HepG2 (cell line): ENCODE results near the gene PPP4R2. TPM values are rescaled to one million over a fixed set of nuclear protein-coding genes. Genes with fewer than 3 reads are reported as not detected.
A peak's percentile ranks its signal among the peaks of the same experiment; 100 is the strongest.

Experiments
- ATAC-seq: fragments of 200-7000 bp; cut with Tn5 transposase; 3 replicates; pipeline ENCODE4 v1.9.1; 2020; ENCODE audit warnings: mild to moderate bottlenecking, moderate library complexity
- BruUV-seq: library from RNA; stranded (reverse); fragments of 400-500 nt; replicated peaks from 2 replicates; lab custom pipeline; 2021; lab: Mats Ljungman, UMichigan
- CTCF ChIA-PET: fragments of 300-600 bp; formaldehyde crosslinking; extraction: SDS; loops from one replicate; lab custom pipeline; 2021; ENCODE audit warnings: low total read pairs, inconsistent platforms, low intra/inter-chr PET ratio; lab: Yijun Ruan, JAX
- POLR2A ChIA-PET: fragments of 350-600 bp; sonication (Branson Sonifier 250); formaldehyde crosslinking; loops from one replicate; lab custom pipeline; 2020; ENCODE audit warnings: antibody characterized with exemption, inconsistent platforms; lab: Yijun Ruan, JAX
- DNase-seq: peaks from one replicate; pipeline ENCODE4 v3.0.0-alpha.2; 2015; ENCODE audit warnings: low spot score
- FAIRE-seq: peaks from 3 replicates; lab custom pipeline; 2011; peaks lifted over from hg19 to GRCh38; lab: Jason Lieb, UNC
- H2AFZ ChIP-seq: one replicate; pipeline ENCODE4 v1.6.1; 2011; ENCODE audit warnings: low read length, inconsistent platforms
- H3K27ac ChIP-seq: fragments of 300-600 bp; 3 replicates; pipeline ENCODE4 v1.8.0; 2011; ENCODE audit warnings: mixed run types, mild to moderate bottlenecking, mixed read lengths, low read length, inconsistent platforms; ENCODE audit not compliant: insufficient read depth; ENCODE audit errors: extremely low read length
- H3K27me3 ChIP-seq, 2 experiments: fragments of 200-600 bp in 1 of 2; 2 replicates in 1 of 2; 3 replicates in 1 of 2; pipeline versions ENCODE4 v1.6.0 to v1.8.0; 2011; ENCODE audit warnings: low read length in 2 of 2, mild to moderate bottlenecking in 2 of 2, moderate library complexity in 2 of 2, inconsistent platforms in 1 of 2; ENCODE audit not compliant: insufficient read depth in 2 of 2, control insufficient read depth in 1 of 2
- H3K36me3 ChIP-seq, 2 experiments: fragments of 200-600 bp in 1 of 2; replicated peaks in 1 of 2; 2 replicates in 1 of 2; 3 replicates in 1 of 2; pipeline versions ENCODE4 v1.5.1 to v1.8.0; 2011; ENCODE audit warnings: low read length in 2 of 2, inconsistent platforms in 1 of 2; ENCODE audit not compliant: insufficient read depth in 2 of 2, control insufficient read depth in 1 of 2
- H3K4me1 ChIP-seq: 2 replicates; pipeline ENCODE4 v1.5.1; 2012; ENCODE audit warnings: low read length, inconsistent platforms; ENCODE audit not compliant: insufficient read depth
- H3K4me2 ChIP-seq: 2 replicates; pipeline ENCODE4 v1.6.0; 2011; ENCODE audit warnings: low read depth, low read length, inconsistent platforms
- H3K4me3 ChIP-seq, 3 experiments: fragments of 200-600 bp in 1 of 3; sonication (generic), shearing (Covaris generic) in 1 of 3; replicated peaks in 1 of 3; 2 replicates each; pipeline ENCODE4 v1.5.1; 2011 to 2016; ENCODE audit warnings: low read length in 3 of 3, inconsistent platforms in 2 of 3, low read depth in 2 of 3, mild to moderate bottlenecking in 2 of 3, control low read depth in 1 of 3, mixed read lengths in 1 of 3; ENCODE audit not compliant: insufficient read depth in 1 of 3
- H3K79me2 ChIP-seq: one replicate; pipeline ENCODE4 v1.6.1; 2011; ENCODE audit warnings: low read length, inconsistent platforms; ENCODE audit not compliant: insufficient read depth
- H3K9ac ChIP-seq: 2 replicates; pipeline ENCODE4 v1.6.0; 2011; ENCODE audit warnings: mild to moderate bottlenecking, low read depth, low read length, inconsistent platforms; ENCODE audit not compliant: insufficient read depth
- H3K9me3 ChIP-seq: 2 replicates; pipeline ENCODE4 v1.5.1; 2012; ENCODE audit warnings: mild to moderate bottlenecking, low read length
- H4K20me1 ChIP-seq: 2 replicates; pipeline ENCODE4 v1.6.0; 2011; ENCODE audit warnings: inconsistent platforms, mild to moderate bottlenecking, low read length, moderate library complexity; ENCODE audit not compliant: insufficient read depth
- ZNF253 ChIP-seq: sonication (generic); formaldehyde crosslinking; IDR thresholded peaks from 2 replicates; pipeline ENCODE4 v1.8.0; 2022; ENCODE audit warnings: mild to moderate bottlenecking, missing genetic modification reagents, borderline replicate concordance
- ZNF263 ChIP-seq: sonication (generic); formaldehyde crosslinking; IDR thresholded peaks from 2 replicates; pipeline ENCODE4 v1.4.0; 2020; ENCODE audit warnings: missing genetic modification reagents
- ZNF44 ChIP-seq: sonication (generic); formaldehyde crosslinking; IDR thresholded peaks from 2 replicates; pipeline ENCODE4 v1.5.1; 2020; ENCODE audit warnings: mild to moderate bottlenecking, missing genetic modification reagents
- ZNF607 ChIP-seq: sonication (generic); formaldehyde crosslinking; IDR thresholded peaks from 2 replicates; pipeline ENCODE4 v1.5.1; 2020; ENCODE audit warnings: missing genetic modification reagents, mild to moderate bottlenecking, borderline replicate concordance
- WGBS: methylation state at CpG from one replicate; pipeline ENCODE4 v1.1.6; 2017; ENCODE audit warnings: low lambda C conversion rate; 5-methylcytosine and 5-hydroxymethylcytosine counted together
- in situ Hi-C: cut with HindIII; loops from 2 replicates; pipeline ENCODE4 v1.10.0; 2017; ENCODE audit warnings: low pct_unique_long_range_greater_than_20kb; ENCODE audit not compliant: extremely low pct_ligation_motif_present
- intact Hi-C: fragments of 100-400 bp; cut with micrococcal nuclease; formaldehyde crosslinking; loops from one replicate; pipeline ENCODE4 v1.10.0; 2022; ENCODE audit not compliant: unreplicated experiment
- polyA plus RNA-seq, 8 experiments: library from polyadenylated mRNA; depleted of rRNA in 3 of 8; stranded (reverse) in 7 of 8; unstranded in 1 of 8; fragments of >200 nt; fragmentation: Illumina TruSeq in 4 of 8; extraction: Trizol in 4 of 8; gene quantifications; 2 replicates each; pipeline versions ENCODE4 v1.2.1 to v1.2.3, GENCODE V29; 2011 to 2016; ENCODE audit warnings: low read depth in 4 of 8, missing spikeins in 1 of 8, mixed read lengths in 1 of 8; ENCODE audit not compliant: insufficient read depth in 1 of 8
- total RNA-seq, 5 experiments: library from RNA; depleted of rRNA; stranded (reverse); fragments of >200 nt; fragmentation: Illumina TruSeq; extraction: Trizol; gene quantifications; 2 replicates each; pipeline ENCODE4 v1.2.3, GENCODE V29; 2016; ENCODE audit warnings: low read depth in 1 of 5

Gene PPP4R2
- total and polyA plus RNA-seq, 2 of the 13 experiments (the other 11 are each of a cell fraction or from before 2014, with no cell fraction given), result 22.3 to 161 TPM

DNA sequence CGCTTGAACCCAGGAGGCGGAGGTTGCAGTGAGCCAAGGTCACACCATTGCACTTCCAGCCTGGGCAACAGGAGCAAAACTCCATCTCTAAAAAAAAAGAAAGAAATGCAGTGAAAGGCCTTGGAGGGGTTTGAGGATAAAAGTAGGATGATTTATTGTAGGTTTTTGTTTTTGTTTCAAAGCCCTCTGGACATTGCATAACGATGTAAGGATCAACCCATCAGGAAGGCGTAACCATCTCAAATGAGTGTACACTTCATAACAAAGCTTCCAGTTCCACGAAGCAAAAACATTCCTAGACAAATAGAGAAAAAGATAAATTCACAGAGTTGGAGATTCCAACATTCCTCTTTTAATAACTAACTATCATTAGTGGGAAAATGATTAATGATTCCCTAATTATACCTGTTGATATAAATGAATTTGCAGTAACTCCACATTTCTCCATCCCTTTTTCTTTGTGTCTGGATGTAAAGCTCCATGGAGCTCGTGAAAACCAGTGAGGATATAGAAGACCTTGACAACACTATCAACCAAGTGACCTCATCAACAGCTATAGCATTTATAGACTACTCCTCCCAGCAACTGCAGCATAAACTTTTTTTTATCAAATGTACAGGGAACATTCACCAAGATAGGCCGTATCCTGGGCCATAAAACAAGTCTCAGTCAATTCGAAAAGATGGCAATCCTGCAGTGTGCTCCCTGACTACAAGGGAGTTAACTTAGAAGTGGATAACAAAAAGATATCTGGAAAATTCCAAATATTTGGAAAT lies 48.7 kb upstream of the PPP4R2 start:
- Histone ChIP-seq H3K27ac (no peak overlapping the region), H2AFZ (no peak overlapping the region), H3K36me3 (no peaks in the 10 kb centered on the region)
- TF ChIP-seq ZNF253 (no peak), ZNF44 (CRISPR knock-in tag) (no peak)
- TF ChIP-seq, all 625 proteins: peak for 0
- 90% methylated on average over 8 of the region's 8 CpGs for WGBS
- H3K9ac ChIP-seq, result no peak overlapping the region
- ATAC-seq (no peak), DNase-seq (no peak), FAIRE-seq (no peak)
- H4K20me1 ChIP-seq, result no peaks in the 10 kb centered on the region
- no peaks in the 10 kb centered on the region for H3K27me3 ChIP-seq
- no peaks in the 10 kb centered on the region for H3K79me2 ChIP-seq
- in situ Hi-C loops (loop anchor here (5.0 kb wide), 1 partner anchor 54 kb away; no protein-coding TSS in a partner anchor), intact Hi-C loops (no loop called here)
- no peak overlapping the region for H3K4me3 ChIP-seq
- no TSS peak for BruUV-seq
- H3K4me1 ChIP-seq, result peaks cover 56% of the 10 kb centered on the region
- no peaks in the 10 kb centered on the region for H3K9me3 ChIP-seq
- no peak overlapping the region for H3K4me2 ChIP-seq
- ChIA-PET POLR2A (interaction anchor here (0.6 kb wide), 1 partner anchor 55 kb away, joined by 4 read pairs; no protein-coding TSS in a partner anchor), CTCF (no interaction called here)

DNA sequence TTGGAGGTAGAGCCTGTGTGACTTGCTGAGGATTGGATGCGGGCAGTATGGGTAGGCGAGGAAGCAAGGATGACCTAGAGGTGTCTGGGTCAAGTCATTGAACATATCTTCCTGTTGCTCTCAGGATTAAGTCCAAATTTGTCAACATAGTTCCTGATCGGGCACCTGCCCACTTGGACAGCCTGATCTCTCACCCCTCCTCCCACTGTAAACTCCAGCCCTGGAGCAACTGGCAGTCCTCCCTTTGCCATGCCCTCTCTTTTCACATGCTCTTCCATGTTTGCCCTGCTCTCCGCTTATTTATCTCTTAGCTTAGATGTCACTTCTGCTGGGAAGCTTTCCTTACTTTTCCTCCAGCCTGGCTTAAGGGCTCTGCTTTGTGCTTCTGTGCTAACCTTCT lies 47.6 kb upstream of the PPP4R2 start:
- H3K36me3 ChIP-seq, result no peaks in the 10 kb centered on the region
- in situ Hi-C loops, result loop anchor here (5.0 kb wide), 1 partner anchor 53 kb away; no protein-coding TSS in a partner anchor
- no peak for ATAC-seq
- H3K4me1 ChIP-seq, result peaks cover 67% of the 10 kb centered on the region
- WGBS, result 71% methylated on average over 4 of the region's 4 CpGs
- no peaks in the 10 kb centered on the region for H4K20me1 ChIP-seq
- no TSS peak for BruUV-seq
- H3K9me3 ChIP-seq, result no peaks in the 10 kb centered on the region
- POLR2A ChIA-PET, result no interaction called here
- CTCF ChIA-PET, result no interaction called here
- H2AFZ ChIP-seq, result no peak overlapping the region
- DNase-seq, result no peak
- no peaks in the 10 kb centered on the region for H3K79me2 ChIP-seq
- no peak overlapping the region for H3K4me2 ChIP-seq
- H3K27me3 ChIP-seq, result no peaks in the 10 kb centered on the region
- TF ChIP-seq ZNF263 (CRISPR knock-in tag) (peak; percentile 94), ZNF607 (CRISPR knock-in tag) (no peak)
- intact Hi-C loops, result no loop called here
- no peak overlapping the region for H3K4me3 ChIP-seq
- no peak overlapping the region for H3K27ac ChIP-seq
- no peak overlapping the region for H3K9ac ChIP-seq
- no peak for FAIRE-seq
